GM13976 (cell line): ENCODE results near the gene TNFRSF13B.
"Not testable (repeated sequence)": the region's sequence is repeated elsewhere in the genome, so short reads cannot be mapped to it uniquely, and the experiment has no call there.

Experiments
- DNase-seq: peaks from one replicate; pipeline ENCODE4 v3.0.0; 2012; ENCODE audit warnings: low spot score
- CTCF ChIP-seq: IDR thresholded peaks from 2 replicates; pipeline ENCODE4 v1.5.1; 2012; ENCODE audit warnings: borderline replicate concordance, mild to moderate bottlenecking; ENCODE audit not compliant: insufficient read depth; ENCODE audit errors: extremely low read depth, missing control alignments, control extremely low read depth
- in situ Hi-C: fragments of 300-500 bp; cut with MboI; formaldehyde crosslinking; loops from one replicate; pipeline ENCODE4 v1.12.0; 2022; ENCODE audit warnings: low sequenced_read_pairs, mixed read lengths, inconsistent platforms; ENCODE audit not compliant: unreplicated experiment

TNFRSF13B gene

DNA sequence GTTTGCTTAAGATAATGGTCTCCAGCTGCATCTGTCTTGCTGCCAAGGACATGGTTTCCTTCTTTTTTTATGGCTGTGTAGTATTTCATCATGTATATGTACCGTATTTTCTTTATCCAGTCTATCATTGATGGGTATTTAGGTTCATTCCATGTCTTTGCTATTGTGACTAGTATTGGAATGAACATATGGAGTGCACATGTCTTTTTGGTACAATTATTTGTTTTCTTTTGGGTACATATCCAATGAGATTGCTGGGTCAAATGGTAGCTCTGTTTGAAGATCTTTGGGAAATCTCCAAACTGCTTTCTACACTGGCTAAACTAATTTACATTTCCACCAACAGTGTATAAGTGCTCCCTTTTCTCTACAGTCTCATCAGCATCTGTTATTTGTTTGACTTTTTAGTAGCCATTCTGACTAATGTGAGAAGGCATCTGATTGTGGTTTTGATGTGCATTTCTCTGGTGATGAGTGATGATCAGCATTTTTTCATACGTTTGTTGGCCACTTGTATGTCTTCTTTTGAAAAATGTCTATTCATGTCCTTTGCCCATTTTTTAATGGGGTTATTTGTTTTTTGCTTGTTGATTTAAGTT, 66.2 kb downstream of the TNFRSF13B start:
- in situ Hi-C loops, result no loop called here
- TF ChIP-seq CTCF, result no peak
- no peak for DNase-seq

DNA sequence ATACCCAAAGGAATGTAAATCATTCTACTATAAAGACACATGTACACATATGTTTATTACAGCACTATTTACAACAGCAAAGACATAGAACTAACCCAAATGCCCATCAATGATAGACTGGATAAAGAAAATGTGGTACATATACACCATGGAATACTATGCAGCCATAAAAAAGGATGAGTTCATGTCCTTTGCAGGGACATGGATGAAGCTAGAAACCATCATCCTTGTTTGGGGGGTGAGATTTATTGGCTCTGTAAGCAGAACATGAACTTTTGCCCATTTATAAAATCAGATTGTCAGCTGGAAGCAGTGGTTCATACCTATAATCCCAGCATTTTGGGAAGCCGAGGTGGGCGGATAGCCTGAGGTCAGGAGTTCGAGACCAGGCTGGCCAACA, 68.8 kb downstream of the TNFRSF13B start:
- in situ Hi-C loops, DNase-seq: not testable (repeated sequence)

- in situ Hi-C loops, result no loop called here
- no peak for TF ChIP-seq CTCF
- no peak for DNase-seq
Observed at GRCh38 chr17:16900288-16900882, 71.5 kb downstream of the TNFRSF13B start.

- in situ Hi-C loops, DNase-seq: not testable (repeated sequence)
Observed at GRCh38 chr17:16897211-16897896, 74.6 kb downstream of the TNFRSF13B start.

- in situ Hi-C loops, result not testable (repeated sequence)
Observed at GRCh38 chr17:16896235-16896634, 75.7 kb downstream of the TNFRSF13B start.

GRCh38 chr17:16893527-16893926, 78.4 kb downstream of the TNFRSF13B start:
- in situ Hi-C loops, DNase-seq: not testable (repeated sequence)

More at GRCh38 chr17:16896235-16896634, 75.7 kb downstream of the TNFRSF13B start:
- not testable (repeated sequence) for DNase-seq

DNA sequence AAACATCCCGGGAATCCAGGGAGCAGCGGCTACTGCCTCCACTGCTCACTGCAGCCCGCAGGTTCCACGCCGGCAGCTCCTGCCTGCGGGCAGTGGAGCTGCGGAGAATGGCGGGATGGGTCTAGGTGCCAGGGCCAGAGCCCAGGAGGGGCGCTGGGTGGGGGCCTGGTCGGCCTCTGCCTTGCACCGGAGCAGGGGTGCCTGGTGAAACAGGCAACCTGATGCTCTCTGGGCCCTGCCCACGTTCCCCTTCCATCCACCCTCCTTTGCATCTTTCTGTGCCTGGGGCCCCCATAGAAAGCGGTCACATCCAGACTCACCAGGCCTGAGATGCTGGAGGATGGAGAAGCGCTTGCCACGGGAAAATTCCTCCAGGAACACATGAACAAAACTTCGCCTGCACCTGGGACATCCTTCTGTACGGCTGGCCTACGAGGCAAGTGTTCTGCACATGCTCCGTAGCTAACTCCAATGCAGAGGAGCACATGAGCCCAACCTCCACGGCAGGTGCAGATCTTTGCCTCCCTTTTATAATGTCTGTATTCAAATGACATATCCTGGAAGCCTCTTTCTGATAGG, 79.0 kb downstream of the TNFRSF13B start:
- not testable (repeated sequence) for DNase-seq

DNA sequence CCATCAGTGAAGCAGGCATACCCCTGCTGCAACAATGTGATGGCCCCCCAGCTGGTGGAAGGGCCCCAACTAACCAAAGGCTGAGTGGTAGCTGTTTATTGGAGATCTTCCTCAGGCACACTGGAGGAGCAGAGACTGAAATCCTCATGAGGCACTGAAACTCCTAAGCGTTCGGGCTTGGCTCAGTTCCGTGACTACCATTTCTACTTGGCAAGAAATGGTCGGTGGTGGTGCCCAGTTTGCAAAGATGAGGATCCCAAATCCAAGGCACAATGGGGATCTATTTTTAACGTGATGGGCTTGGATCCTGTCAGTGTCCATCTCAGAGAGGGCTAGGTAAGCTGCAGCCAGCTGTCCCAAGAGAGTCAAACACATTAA, 82.8 kb downstream of the TNFRSF13B start:
- no peak for DNase-seq
- no peak for TF ChIP-seq CTCF
- in situ Hi-C loops, result no loop called here

More for the DNA sequence above, 79.0 kb downstream of the TNFRSF13B start:
- in situ Hi-C loops, result not testable (repeated sequence)
